CD1c-positive myeloid dendritic cell (primary cell): ENCODE results near the gene SVBP.
"Not testable (repeated sequence)": the region's sequence is repeated elsewhere in the genome, so short reads cannot be mapped to it uniquely, and the experiment has no call there.

Experiments
- DNase-seq: peaks from one replicate; pipeline ENCODE4 v3.0.0-alpha.2; 2016; ENCODE audit errors: extremely low spot score

The SVBP gene

GRCh38 chr1:42841440-42842147, 24.4 kb upstream of the SVBP start:
- DNase-seq: no peak

GRCh38 chr1:42841010-42841409, 23.8 kb upstream of the SVBP start:
- no peak for DNase-seq

GRCh38 chr1:42838482-42839190, 21.4 kb upstream of the SVBP start:
- DNase-seq: peak; percentile 47

- DNase-seq: no peak
Measured at GRCh38 chr1:42837709-42838108, 20.5 kb upstream of the SVBP start.

- DNase-seq: no peak
Measured at GRCh38 chr1:42835422-42835821, 18.2 kb upstream of the SVBP start.

- no peak for DNase-seq
Measured at GRCh38 chr1:42834803-42835202, 17.6 kb upstream of the SVBP start.

GRCh38 chr1:42833981-42834380, 16.8 kb upstream of the SVBP start:
- DNase-seq: no peak

GRCh38 chr1:42832641-42833240, 15.5 kb upstream of the SVBP start:
- no peak for DNase-seq

GRCh38 chr1:42831273-42831672, 14.1 kb upstream of the SVBP start:
- no peak for DNase-seq

GRCh38 chr1:42830631-42831030, 13.4 kb upstream of the SVBP start:
- no peak for DNase-seq

GRCh38 chr1:42825036-42825851, 8.0 kb upstream of the SVBP start:
- no peak for DNase-seq

- DNase-seq: no peak
Measured at GRCh38 chr1:42824481-42825035, 7.4 kb upstream of the SVBP start.

GRCh38 chr1:42822800-42823392, 5.7 kb upstream of the SVBP start:
- no peak for DNase-seq

GRCh38 chr1:42821690-42822089, 4.5 kb upstream of the SVBP start:
- no peak for DNase-seq

- DNase-seq: no peak
Measured at GRCh38 chr1:42820813-42821212, 3.6 kb upstream of the SVBP start.

- no peak for DNase-seq
Measured at GRCh38 chr1:42817976-42818375, 779 bp upstream of the SVBP start.

GRCh38 chr1:42817440-42817767, 207 bp upstream of the SVBP start:
- no peak for DNase-seq

- DNase-seq: peak; percentile 15
Measured at GRCh38 chr1:42815941-42816584, 1.1 kb downstream of the SVBP start.

- DNase-seq: not testable (repeated sequence)
Measured at GRCh38 chr1:42814815-42815214, 2.4 kb downstream of the SVBP start.

- no peak for DNase-seq
Measured at GRCh38 chr1:42807056-42807668, 10.0 kb downstream of the SVBP start.

GRCh38 chr1:42806593-42806992, 10.6 kb downstream of the SVBP start:
- no peak for DNase-seq
